ENCODE data around the gene TMEM178B.

The TMEM178B gene

DNA sequence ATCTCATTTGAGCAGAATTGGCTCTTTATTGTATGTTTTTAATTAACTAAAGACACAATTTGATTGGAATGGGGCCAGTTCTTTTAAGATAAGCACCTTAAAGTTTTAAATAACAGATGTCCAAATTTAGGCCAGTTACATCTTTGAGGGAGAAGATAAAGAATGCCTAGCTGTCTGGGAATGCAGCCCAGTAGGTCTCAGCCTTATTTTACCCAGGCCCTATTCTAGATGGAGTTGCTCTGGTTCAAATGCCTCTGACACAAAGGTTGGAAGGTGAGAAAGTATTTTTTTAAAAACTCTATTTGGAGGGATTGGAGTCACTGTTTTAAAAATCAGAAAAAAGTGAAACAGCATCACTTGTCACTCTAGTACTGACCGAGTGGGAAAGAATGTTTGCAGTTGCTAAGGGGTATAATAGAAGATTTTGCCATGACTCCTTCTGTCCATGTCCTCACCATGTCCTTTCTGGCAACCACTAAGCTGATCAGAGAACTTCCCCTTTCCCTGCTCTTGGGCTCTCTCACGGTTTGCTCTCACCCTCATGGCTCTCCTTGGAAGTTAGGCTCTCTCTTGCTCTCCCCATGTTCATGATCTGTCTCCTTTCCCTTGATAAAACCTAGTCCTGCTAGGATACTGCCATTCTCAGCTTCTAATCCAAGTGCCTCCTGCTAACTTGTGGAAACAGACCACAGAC lies 239.1 kb downstream of the TMEM178B start:
- no peak for TF ChIP-seq FOXP2 (optimal IDR thresholded peaks at IDR 0.05; ENCODE audit: borderline replicate concordance, extremely low read depth, extremely low read length, insufficient read depth)
- TF ChIP-seq POLR2AphosphoS5 (IDR thresholded peaks at IDR 0.05; ENCODE audit: low read depth, low read length) = no peak
- TF ChIP-seq SIN3A (IDR thresholded peaks at IDR 0.05; ENCODE audit: borderline replicate concordance, insufficient read depth, low read length) = no peak
- TF ChIP-seq TAF1 (IDR thresholded peaks at IDR 0.05; ENCODE audit: borderline replicate concordance, insufficient read depth, low read length) = no peak
- TF ChIP-seq, protein P1, sequence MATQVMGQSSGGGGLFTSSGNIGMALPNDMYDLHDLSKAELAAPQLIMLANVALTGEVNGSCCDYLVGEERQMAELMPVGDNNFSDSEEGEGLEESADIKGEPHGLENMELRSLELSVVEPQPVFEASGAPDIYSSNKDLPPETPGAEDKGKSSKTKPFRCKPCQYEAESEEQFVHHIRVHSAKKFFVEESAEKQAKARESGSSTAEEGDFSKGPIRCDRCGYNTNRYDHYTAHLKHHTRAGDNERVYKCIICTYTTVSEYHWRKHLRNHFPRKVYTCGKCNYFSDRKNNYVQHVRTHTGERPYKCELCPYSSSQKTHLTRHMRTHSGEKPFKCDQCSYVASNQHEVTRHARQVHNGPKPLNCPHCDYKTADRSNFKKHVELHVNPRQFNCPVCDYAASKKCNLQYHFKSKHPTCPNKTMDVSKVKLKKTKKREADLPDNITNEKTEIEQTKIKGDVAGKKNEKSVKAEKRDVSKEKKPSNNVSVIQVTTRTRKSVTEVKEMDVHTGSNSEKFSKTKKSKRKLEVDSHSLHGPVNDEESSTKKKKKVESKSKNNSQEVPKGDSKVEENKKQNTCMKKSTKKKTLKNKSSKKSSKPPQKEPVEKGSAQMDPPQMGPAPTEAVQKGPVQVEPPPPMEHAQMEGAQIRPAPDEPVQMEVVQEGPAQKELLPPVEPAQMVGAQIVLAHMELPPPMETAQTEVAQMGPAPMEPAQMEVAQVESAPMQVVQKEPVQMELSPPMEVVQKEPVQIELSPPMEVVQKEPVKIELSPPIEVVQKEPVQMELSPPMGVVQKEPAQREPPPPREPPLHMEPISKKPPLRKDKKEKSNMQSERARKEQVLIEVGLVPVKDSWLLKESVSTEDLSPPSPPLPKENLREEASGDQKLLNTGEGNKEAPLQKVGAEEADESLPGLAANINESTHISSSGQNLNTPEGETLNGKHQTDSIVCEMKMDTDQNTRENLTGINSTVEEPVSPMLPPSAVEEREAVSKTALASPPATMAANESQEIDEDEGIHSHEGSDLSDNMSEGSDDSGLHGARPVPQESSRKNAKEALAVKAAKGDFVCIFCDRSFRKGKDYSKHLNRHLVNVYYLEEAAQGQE (IDR thresholded peaks at IDR 0.05; ENCODE audit: insufficient read depth in 1 of 2, low read depth in 2 of 2, low read length in 2 of 2) = no peak

DNA sequence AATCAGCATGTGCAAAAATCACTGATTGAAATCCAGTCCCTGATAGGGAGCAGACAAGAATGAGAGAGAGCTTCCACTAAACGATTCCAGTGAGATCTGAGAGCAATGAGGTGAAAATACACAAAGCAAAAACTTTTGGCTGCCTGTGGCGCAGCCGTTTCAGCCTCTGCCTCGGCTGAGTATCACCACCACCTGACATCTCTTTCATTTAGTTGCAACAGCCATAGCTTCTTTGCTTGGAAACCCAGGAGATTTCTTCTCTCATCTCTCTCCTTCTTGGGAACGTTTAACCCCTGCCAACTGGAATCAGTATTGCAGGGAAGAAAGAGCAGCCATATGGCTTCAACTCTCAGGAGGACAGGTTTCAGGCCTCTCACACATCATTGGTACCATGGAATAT lies 240.0 kb downstream of the TMEM178B start:
- no peak for TF ChIP-seq POLR2AphosphoS5 (IDR thresholded peaks at IDR 0.05; ENCODE audit: low read depth, low read length)
- TF ChIP-seq SIN3A (IDR thresholded peaks at IDR 0.05; ENCODE audit: borderline replicate concordance, insufficient read depth, low read length) = no peak
- no peak for TF ChIP-seq TAF1 (IDR thresholded peaks at IDR 0.05; ENCODE audit: borderline replicate concordance, insufficient read depth, low read length)
- no peak for TF ChIP-seq FOXP2 (optimal IDR thresholded peaks at IDR 0.05; ENCODE audit: borderline replicate concordance, extremely low read depth, extremely low read length, insufficient read depth)
- TF ChIP-seq, protein P1 (IDR thresholded peaks at IDR 0.05; ENCODE audit: insufficient read depth in 1 of 2, low read depth in 2 of 2, low read length in 2 of 2) = no peak

DNA sequence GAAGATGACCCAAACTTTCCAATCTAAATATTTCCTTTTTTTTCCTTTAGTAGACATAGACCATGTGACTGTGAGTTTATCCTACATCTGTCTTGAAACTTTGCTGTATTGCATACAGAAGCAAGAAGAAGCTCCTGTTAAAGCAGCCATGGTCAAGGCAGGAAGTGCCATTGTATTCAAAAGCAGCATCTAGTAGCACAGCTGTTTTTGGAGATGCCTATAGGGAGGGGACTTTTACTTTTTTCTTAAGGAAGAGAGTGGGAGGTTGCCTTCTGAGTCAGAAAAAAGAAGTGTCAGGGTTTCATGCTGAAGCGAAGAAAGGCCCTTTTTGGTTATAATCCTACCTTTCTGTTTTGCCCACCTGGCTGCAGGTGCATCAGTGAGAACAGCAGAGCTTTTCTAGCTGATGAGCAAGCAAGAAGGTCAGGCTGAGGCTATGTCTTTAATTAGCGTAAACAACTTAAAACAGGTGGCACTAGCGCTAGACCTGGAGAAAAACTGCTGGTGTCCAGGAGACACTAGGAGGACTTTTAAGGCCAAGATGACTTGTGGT lies 243.2 kb downstream of the TMEM178B start:
- TF ChIP-seq FOXP2 (optimal IDR thresholded peaks at IDR 0.05; ENCODE audit: borderline replicate concordance, extremely low read depth, extremely low read length, insufficient read depth) (no peak), TAF1 (IDR thresholded peaks at IDR 0.05; ENCODE audit: borderline replicate concordance, insufficient read depth, low read length) (no peak), POLR2AphosphoS5 (IDR thresholded peaks at IDR 0.05; ENCODE audit: low read depth, low read length) (no peak), SIN3A (IDR thresholded peaks at IDR 0.05; ENCODE audit: borderline replicate concordance, insufficient read depth, low read length) (no peak)
- TF ChIP-seq, protein P1 (IDR thresholded peaks at IDR 0.05; ENCODE audit: insufficient read depth in 1 of 2, low read depth in 2 of 2, low read length in 2 of 2) = no peak

DNA sequence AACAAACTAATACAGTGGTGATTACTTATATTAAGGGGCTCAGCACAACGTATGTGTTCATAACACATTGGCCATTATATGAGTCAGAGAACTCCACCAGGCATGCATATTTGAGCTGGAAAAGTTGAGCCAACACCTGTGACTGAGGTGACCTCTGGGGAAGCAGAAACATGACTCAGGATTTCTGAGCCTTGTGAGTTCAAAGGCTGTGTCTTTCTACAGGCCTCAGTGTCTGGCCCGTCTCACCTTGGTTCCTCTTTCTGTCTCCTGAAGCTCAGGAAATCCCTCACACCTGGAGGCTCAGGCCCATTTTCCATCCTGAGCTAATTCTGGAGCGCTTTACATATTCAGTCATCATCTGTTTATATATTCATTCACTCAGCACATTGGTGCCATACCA lies 246.4 kb downstream of the TMEM178B start:
- TF ChIP-seq SIN3A (IDR thresholded peaks at IDR 0.05; ENCODE audit: borderline replicate concordance, insufficient read depth, low read length) (no peak), FOXP2 (optimal IDR thresholded peaks at IDR 0.05; ENCODE audit: borderline replicate concordance, extremely low read depth, extremely low read length, insufficient read depth) (no peak), POLR2AphosphoS5 (IDR thresholded peaks at IDR 0.05; ENCODE audit: low read depth, low read length) (no peak), TAF1 (IDR thresholded peaks at IDR 0.05; ENCODE audit: borderline replicate concordance, insufficient read depth, low read length) (no peak)
- TF ChIP-seq, protein P1 (IDR thresholded peaks at IDR 0.05; ENCODE audit: insufficient read depth in 1 of 2, low read depth in 2 of 2, low read length in 2 of 2) = no peak

Measured in PFSK-1 (cell line).